ENCODE results near the gene C14orf132.

Gene C14orf132

GRCh38 chr14:95998656-95999055 lies 40.5 kb upstream of the C14orf132 start:
- TF ChIP-seq CTCF (conservative IDR thresholded peaks at IDR 0.05; ENCODE audit: low read length): peak; percentile 28
- TF ChIP-seq EZH2phosphoT487 (IDR thresholded peaks at IDR 0.05; ENCODE audit: borderline replicate concordance): no peak
- H3K4me1 ChIP-seq (ENCODE audit: insufficient read depth, low read length, poor library complexity, severe bottlenecking): no peaks in the 10 kb centered on the region
- H3K9me3 ChIP-seq (ENCODE audit: insufficient read depth, low read depth, low read length): no peaks in the 10 kb centered on the region
- H3K9ac ChIP-seq (ENCODE audit: low read depth, low read length, poor library complexity, severe bottlenecking): no peak overlapping the region
- H3K27me3 ChIP-seq (ENCODE audit: insufficient read depth, low read length, poor library complexity, severe bottlenecking): no peaks in the 10 kb centered on the region
- H4K20me1 ChIP-seq (ENCODE audit: insufficient read depth, low read length, poor library complexity, severe bottlenecking): no peaks in the 10 kb centered on the region
- no peak overlapping the region for H3K4me2 ChIP-seq (ENCODE audit: low read depth, low read length, poor library complexity, severe bottlenecking)
- no peak overlapping the region for H2AFZ ChIP-seq (ENCODE audit: low read length)
- no peak overlapping the region for H3K4me3 ChIP-seq (ENCODE audit: low read length, poor library complexity, severe bottlenecking)
- no peaks in the 10 kb centered on the region for H3K79me2 ChIP-seq (ENCODE audit: insufficient read depth, low read length)
- H3K36me3 ChIP-seq (ENCODE audit: insufficient read depth, low read length): no peaks in the 10 kb centered on the region
- H3K9me2 ChIP-seq (replicated peaks; ENCODE audit: low read depth, low read length): no peaks in the 10 kb centered on the region
- H3F3A ChIP-seq (ENCODE audit: low read depth): no peaks in the 10 kb centered on the region

- no peaks in the 10 kb centered on the region for H3K9me2 ChIP-seq (replicated peaks; ENCODE audit: low read depth, low read length)
- no peak overlapping the region for H3K4me3 ChIP-seq (ENCODE audit: low read length, poor library complexity, severe bottlenecking)
- no peak overlapping the region for H2AFZ ChIP-seq (ENCODE audit: low read length)
- H3K4me2 ChIP-seq (ENCODE audit: low read depth, low read length, poor library complexity, severe bottlenecking): no peak overlapping the region
- H3K79me2 ChIP-seq (ENCODE audit: insufficient read depth, low read length): no peaks in the 10 kb centered on the region
- no peaks in the 10 kb centered on the region for H3K36me3 ChIP-seq (ENCODE audit: insufficient read depth, low read length)
- no peaks in the 10 kb centered on the region for H3K27me3 ChIP-seq (ENCODE audit: insufficient read depth, low read length, poor library complexity, severe bottlenecking)
- H3K9ac ChIP-seq (ENCODE audit: low read depth, low read length, poor library complexity, severe bottlenecking): no peak overlapping the region
- H3K4me1 ChIP-seq (ENCODE audit: insufficient read depth, low read length, poor library complexity, severe bottlenecking): no peaks in the 10 kb centered on the region
- no peaks in the 10 kb centered on the region for H3K9me3 ChIP-seq (ENCODE audit: insufficient read depth, low read depth, low read length)
- H4K20me1 ChIP-seq (ENCODE audit: insufficient read depth, low read length, poor library complexity, severe bottlenecking): no peaks in the 10 kb centered on the region
- no peaks in the 10 kb centered on the region for H3F3A ChIP-seq (ENCODE audit: low read depth)
- no peak for TF ChIP-seq EZH2phosphoT487 (IDR thresholded peaks at IDR 0.05; ENCODE audit: borderline replicate concordance)
- TF ChIP-seq CTCF (conservative IDR thresholded peaks at IDR 0.05; ENCODE audit: low read length): no peak
Observed at GRCh38 chr14:96001866-96002497, 37.2 kb upstream of the C14orf132 start.

- Histone ChIP-seq H3K4me1 (ENCODE audit: insufficient read depth, low read length, poor library complexity, severe bottlenecking) (no peaks in the 10 kb centered on the region), H3F3A (ENCODE audit: low read depth) (no peaks in the 10 kb centered on the region), H3K4me2 (ENCODE audit: low read depth, low read length, poor library complexity, severe bottlenecking) (no peak overlapping the region), H4K20me1 (ENCODE audit: insufficient read depth, low read length, poor library complexity, severe bottlenecking) (no peaks in the 10 kb centered on the region), H3K79me2 (ENCODE audit: insufficient read depth, low read length) (no peaks in the 10 kb centered on the region), H3K9ac (ENCODE audit: low read depth, low read length, poor library complexity, severe bottlenecking) (no peak overlapping the region), H3K27me3 (ENCODE audit: insufficient read depth, low read length, poor library complexity, severe bottlenecking) (no peaks in the 10 kb centered on the region), H2AFZ (ENCODE audit: low read length) (no peak overlapping the region), H3K36me3 (ENCODE audit: insufficient read depth, low read length) (no peaks in the 10 kb centered on the region), H3K4me3 (ENCODE audit: low read length, poor library complexity, severe bottlenecking) (no peak overlapping the region), H3K9me2 (replicated peaks; ENCODE audit: low read depth, low read length) (no peaks in the 10 kb centered on the region), H3K9me3 (ENCODE audit: insufficient read depth, low read depth, low read length) (no peaks in the 10 kb centered on the region)
- TF ChIP-seq CTCF (conservative IDR thresholded peaks at IDR 0.05; ENCODE audit: low read length): no peak
Observed at GRCh38 chr14:96002498-96002884, 36.7 kb upstream of the C14orf132 start.
